Type B pancreatic cell (in vitro differentiated cells): ENCODE results near the gene LILRB2. TPM values are rescaled to one million over a fixed set of nuclear protein-coding genes. Genes with fewer than 3 reads are reported as not detected.

ENCODE experiments used
- DNase-seq: peaks from one replicate; pipeline ENCODE4 v3.0.0; 2021; ENCODE audit warnings: mixed read lengths; ENCODE audit not compliant: unreplicated experiment; ENCODE audit errors: extremely low spot score
- H3K27ac Mint-ChIP-seq: 2 replicates; pipeline ENCODE4 v1.8.0; 2021; ENCODE audit warnings: mild to moderate bottlenecking, mixed read lengths
- H3K27me3 Mint-ChIP-seq: 2 replicates; pipeline ENCODE4 v1.8.0; 2021; ENCODE audit warnings: mixed read lengths
- H3K36me3 Mint-ChIP-seq: 2 replicates; pipeline ENCODE4 v1.8.0; 2021; ENCODE audit warnings: mixed read lengths
- H3K4me1 Mint-ChIP-seq: one replicate; pipeline ENCODE4 v1.8.0; 2021; ENCODE audit warnings: mixed read lengths; ENCODE audit not compliant: unreplicated experiment
- H3K4me3 Mint-ChIP-seq: 2 replicates; pipeline ENCODE4 v1.8.0; 2021; ENCODE audit warnings: mild to moderate bottlenecking, mixed read lengths
- H3K9me3 Mint-ChIP-seq: 2 replicates; pipeline ENCODE4 v1.8.0; 2021; ENCODE audit warnings: mixed read lengths
- CTCF ChIP-seq: fragments of 200-600 bp; sonication (generic); conservative IDR thresholded peaks from 2 replicates; pipeline ENCODE4 v1.5.0; 2021; ENCODE audit warnings: antibody characterized with exemption, mild to moderate bottlenecking
- total RNA-seq: library from RNA; stranded (reverse); gene quantifications from 2 replicates; pipeline ENCODE4 v1.2.1, GENCODE V29; 2021; ENCODE audit warnings: low replicate concordance

LILRB2 gene
- total RNA-seq, 1 donor from 2014 or later, result not detected

- TF ChIP-seq CTCF, result no peak
- Mint-ChIP-seq H3K4me3 (no peak overlapping the region), H3K4me1 (no peaks in the 10 kb centered on the region), H3K27me3 (peaks cover 18% of the 10 kb centered on the region), H3K36me3 (no peaks in the 10 kb centered on the region), H3K27ac (no peak overlapping the region), H3K9me3 (peaks cover under 1% of the 10 kb centered on the region)
- no peak for DNase-seq
These were observed 35.8 kb upstream of the LILRB2 start for GRCh38 chr19:54316746-54317107.

DNA sequence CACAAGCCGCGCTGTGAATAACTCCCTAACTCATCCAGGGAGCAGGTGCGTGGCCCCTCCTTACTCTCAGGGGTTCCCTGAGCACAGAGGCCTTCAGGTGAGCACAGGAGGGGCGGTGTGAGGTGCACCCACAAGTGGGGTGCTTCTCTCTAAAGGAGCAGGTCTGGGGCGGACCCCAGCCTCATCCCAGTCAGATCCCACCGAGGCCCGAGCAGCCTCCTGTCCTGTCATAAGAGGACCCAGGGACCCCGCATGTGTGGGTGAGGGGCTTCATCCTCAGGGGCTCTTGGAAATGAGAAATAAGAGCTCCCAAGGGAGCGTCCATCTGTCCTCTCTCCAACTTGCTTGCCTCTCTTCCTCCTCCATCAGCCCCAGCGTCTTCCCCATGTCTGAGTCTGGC is 35.0 kb upstream of the LILRB2 start:
- Mint-ChIP-seq H3K9me3 (no peaks in the 10 kb centered on the region), H3K4me3 (no peak overlapping the region), H3K27ac (no peak overlapping the region), H3K4me1 (no peaks in the 10 kb centered on the region), H3K36me3 (no peaks in the 10 kb centered on the region), H3K27me3 (peaks cover 13% of the 10 kb centered on the region)
- no peak for TF ChIP-seq CTCF
- no peak for DNase-seq

DNA sequence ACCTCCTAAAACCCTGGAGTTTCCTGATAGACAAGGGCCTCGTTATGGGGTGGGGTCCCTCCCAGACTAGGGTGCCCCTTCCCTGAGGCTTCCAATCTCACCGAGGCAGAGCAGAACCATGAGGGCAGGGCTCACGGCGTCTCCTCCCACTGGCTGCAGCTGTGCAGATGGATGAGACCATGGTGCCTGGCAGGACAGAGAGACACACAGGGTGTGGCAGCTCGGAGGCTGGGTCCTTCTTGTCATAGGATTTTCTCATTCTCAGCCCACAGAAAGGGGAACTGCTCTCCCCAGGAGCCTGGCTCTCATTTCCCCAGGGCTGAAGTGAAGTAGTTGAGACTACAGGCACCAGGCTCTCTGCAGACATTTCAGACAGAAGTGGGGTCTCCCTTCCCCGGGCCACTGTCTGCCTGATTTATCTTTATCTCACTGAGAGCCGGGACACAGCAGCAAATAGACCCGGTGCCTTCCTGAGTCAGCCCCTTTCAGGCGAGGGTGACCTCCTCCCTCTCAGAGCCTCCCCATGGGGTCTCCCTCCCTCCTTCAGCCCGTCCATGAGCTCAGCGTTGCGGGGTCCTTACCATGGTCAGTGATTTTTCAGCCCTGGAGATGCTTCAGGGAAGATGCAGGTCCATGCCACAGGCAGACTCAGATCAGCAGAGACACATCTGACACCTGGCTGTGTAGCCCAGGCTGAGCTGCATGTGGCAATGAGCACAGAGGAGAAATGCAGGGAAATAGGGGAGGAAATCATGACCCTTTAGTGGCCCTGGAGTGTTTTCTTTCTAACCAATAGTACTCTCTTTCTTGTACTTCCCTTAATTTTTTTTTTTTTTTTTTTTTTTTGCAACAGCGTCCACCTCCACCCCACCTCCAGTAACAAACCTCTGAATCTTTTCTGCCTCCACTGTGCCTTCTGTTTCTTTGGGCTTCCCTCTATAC is 31.8 kb upstream of the LILRB2 start, which contains the start of gene LILRA5:
Gene LILRA5, minus strand, starts transcription at position 731 of the 942 bp plus-strand sequence. Its CDS starts 147 bp downstream, at position 584.
- Mint-ChIP-seq H3K4me3 (no peak within 1 kb of the TSS), H3K27me3 (peaks cover 15% of the 10 kb centered on the region), H3K27ac (no peak within 1 kb of the TSS), H3K9me3 (no peaks in the 10 kb centered on the region), H3K4me1 (no peaks in the 10 kb centered on the region), H3K36me3 (no peaks in the 10 kb centered on the region)
- TF ChIP-seq CTCF, result no peak
- DNase-seq, result no peak

DNA sequence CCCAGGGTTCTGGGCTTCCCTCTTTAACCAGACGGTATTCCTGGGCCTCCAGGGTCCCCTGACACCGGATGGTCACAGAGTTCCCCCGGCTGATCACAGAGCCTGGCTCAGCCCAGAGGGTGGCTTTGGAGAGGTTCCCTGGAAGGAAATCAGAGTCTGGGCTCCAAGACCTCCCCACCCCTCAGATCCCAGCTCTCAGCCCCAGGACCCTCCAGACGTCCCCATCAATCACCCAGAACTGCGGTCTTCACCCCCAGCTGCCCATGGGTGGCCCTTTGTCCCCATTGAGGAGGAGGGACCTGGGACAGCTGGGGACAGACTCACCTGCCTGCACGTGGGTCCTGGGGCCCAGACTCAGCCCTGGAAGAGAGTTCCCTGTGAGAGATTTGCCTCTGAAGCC is 31.1 kb upstream of the LILRB2 start:
- H3K27me3 Mint-ChIP-seq, result peaks cover 11% of the 10 kb centered on the region
- no peak for TF ChIP-seq CTCF
- no peak overlapping the region for H3K4me3 Mint-ChIP-seq
- H3K9me3 Mint-ChIP-seq, result no peaks in the 10 kb centered on the region
- H3K27ac Mint-ChIP-seq, result no peak overlapping the region
- H3K36me3 Mint-ChIP-seq, result no peaks in the 10 kb centered on the region
- DNase-seq, result no peak
- no peaks in the 10 kb centered on the region for H3K4me1 Mint-ChIP-seq

DNA sequence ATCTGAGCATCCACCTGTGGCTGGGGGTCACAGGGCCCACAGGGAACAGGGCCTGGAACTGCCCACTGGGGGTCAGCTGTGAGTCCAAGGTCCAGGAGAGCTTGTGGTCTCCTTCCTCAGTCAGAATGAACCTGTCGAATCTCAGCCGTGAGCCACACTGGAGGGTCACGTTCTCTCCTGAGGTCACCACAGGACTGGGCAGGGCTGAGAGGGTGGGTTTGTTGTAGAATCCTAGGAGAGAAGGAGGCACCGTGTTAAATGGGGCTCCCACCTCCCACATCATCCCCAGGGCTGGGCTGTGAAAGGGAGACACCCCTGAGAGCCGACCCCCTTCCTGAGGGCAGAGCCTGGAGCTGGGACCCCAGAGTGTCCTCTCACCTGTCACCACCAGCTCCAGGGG is 30.6 kb upstream of the LILRB2 start:
- no peak for TF ChIP-seq CTCF

More for the DNA sequence above, 30.6 kb upstream of the LILRB2 start:
- Mint-ChIP-seq H3K9me3 (no peaks in the 10 kb centered on the region), H3K36me3 (no peaks in the 10 kb centered on the region), H3K27ac (no peak overlapping the region), H3K4me3 (no peak overlapping the region), H3K4me1 (no peaks in the 10 kb centered on the region), H3K27me3 (peaks cover 11% of the 10 kb centered on the region)
- DNase-seq, result no peak
